ENCODE data around the gene TSGA10IP. TPM values are rescaled to one million over a fixed set of nuclear protein-coding genes. Genes with fewer than 3 reads are reported as not detected.

TSGA10IP gene
- total RNA-seq, 1 donor = not detected

GRCh38 chr11:65964906-65965305 is 19.6 kb downstream of the TSGA10IP start:
- no peak overlapping the region for H3K4me3 ChIP-seq (ENCODE audit: low read depth, low read length)
- TF ChIP-seq CTCF (IDR thresholded peaks at IDR 0.05; ENCODE audit: insufficient read depth, low read length) = no peak
- DNase-seq (ENCODE audit: low read depth) = no peak

GRCh38 chr11:65965986-65966762 is 20.9 kb downstream of the TSGA10IP start:
- no peak for DNase-seq (ENCODE audit: low read depth)
- no peak overlapping the region for H3K4me3 ChIP-seq (ENCODE audit: low read depth, low read length)
- TF ChIP-seq CTCF (IDR thresholded peaks at IDR 0.05; ENCODE audit: insufficient read depth, low read length) = no peak

- DNase-seq (ENCODE audit: low read depth) = no peak
- TF ChIP-seq CTCF (IDR thresholded peaks at IDR 0.05; ENCODE audit: insufficient read depth, low read length) = no peak
- no peak overlapping the region for H3K4me3 ChIP-seq (ENCODE audit: low read depth, low read length)
Observed at GRCh38 chr11:65967329-65967934, 22.2 kb downstream of the TSGA10IP start.

- no peak for TF ChIP-seq CTCF (IDR thresholded peaks at IDR 0.05; ENCODE audit: insufficient read depth, low read length)
- no peak for DNase-seq (ENCODE audit: low read depth)
- H3K4me3 ChIP-seq (ENCODE audit: low read depth, low read length) = no peak overlapping the region
Observed at GRCh38 chr11:65968600-65969482, 23.6 kb downstream of the TSGA10IP start.

GRCh38 chr11:65972116-65972515 is 26.8 kb downstream of the TSGA10IP start:
- DNase-seq (ENCODE audit: low read depth) = no peak
- no peak for TF ChIP-seq CTCF (IDR thresholded peaks at IDR 0.05; ENCODE audit: insufficient read depth, low read length)
- no peak overlapping the region for H3K4me3 ChIP-seq (ENCODE audit: low read depth, low read length)

- DNase-seq (ENCODE audit: low read depth) = no peak
- TF ChIP-seq CTCF (IDR thresholded peaks at IDR 0.05; ENCODE audit: insufficient read depth, low read length) = no peak
- no peak overlapping the region for H3K4me3 ChIP-seq (ENCODE audit: low read depth, low read length)
Observed at GRCh38 chr11:65973439-65974110, 28.3 kb downstream of the TSGA10IP start.

Data from fibroblast of the aortic adventitia (primary cell).